ENCODE measurements around the gene KIF21B.

- TF ChIP-seq, protein P1, sequence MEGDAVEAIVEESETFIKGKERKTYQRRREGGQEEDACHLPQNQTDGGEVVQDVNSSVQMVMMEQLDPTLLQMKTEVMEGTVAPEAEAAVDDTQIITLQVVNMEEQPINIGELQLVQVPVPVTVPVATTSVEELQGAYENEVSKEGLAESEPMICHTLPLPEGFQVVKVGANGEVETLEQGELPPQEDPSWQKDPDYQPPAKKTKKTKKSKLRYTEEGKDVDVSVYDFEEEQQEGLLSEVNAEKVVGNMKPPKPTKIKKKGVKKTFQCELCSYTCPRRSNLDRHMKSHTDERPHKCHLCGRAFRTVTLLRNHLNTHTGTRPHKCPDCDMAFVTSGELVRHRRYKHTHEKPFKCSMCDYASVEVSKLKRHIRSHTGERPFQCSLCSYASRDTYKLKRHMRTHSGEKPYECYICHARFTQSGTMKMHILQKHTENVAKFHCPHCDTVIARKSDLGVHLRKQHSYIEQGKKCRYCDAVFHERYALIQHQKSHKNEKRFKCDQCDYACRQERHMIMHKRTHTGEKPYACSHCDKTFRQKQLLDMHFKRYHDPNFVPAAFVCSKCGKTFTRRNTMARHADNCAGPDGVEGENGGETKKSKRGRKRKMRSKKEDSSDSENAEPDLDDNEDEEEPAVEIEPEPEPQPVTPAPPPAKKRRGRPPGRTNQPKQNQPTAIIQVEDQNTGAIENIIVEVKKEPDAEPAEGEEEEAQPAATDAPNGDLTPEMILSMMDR (IDR thresholded peaks at IDR 0.05; ENCODE audit: borderline replicate concordance, extremely low read depth, low read length, poor library complexity, severe bottlenecking) = no peak
- no peak for TF ChIP-seq EZH2 (IDR thresholded peaks at IDR 0.05; ENCODE audit: borderline replicate concordance, low read depth, low read length, severe bottlenecking)
Measured at GRCh38 chr1:201049248-201049831, 25.8 kb upstream of the KIF21B start.

Measured in DND-41 (cell line).